A673 (cell line): ENCODE measurements around the gene POU2AF1. TPM values are rescaled to one million over a fixed set of nuclear protein-coding genes. Genes with fewer than 3 reads are reported as not detected.
"Not testable (repeated sequence)": the region's sequence is repeated elsewhere in the genome, so short reads cannot be mapped to it uniquely, and the experiment has no call there.

Experiments used
- BruUV-seq: library from RNA; stranded (reverse); fragments of 400-500 nt; replicated peaks from 2 replicates; lab custom pipeline; 2021; lab: Mats Ljungman, UMichigan
- CTCF ChIA-PET: fragments of 300-600 bp; sonication (Branson Sonifier 250); formaldehyde crosslinking; loops from one replicate; lab custom pipeline; 2022; ENCODE audit warnings: antibody characterized with exemption; lab: Charles Lee
- POLR2A ChIA-PET: fragments of 300-600 bp; sonication (Branson Sonifier 250); formaldehyde crosslinking; loops from one replicate; lab custom pipeline; 2022; ENCODE audit warnings: antibody characterized with exemption; ENCODE audit not compliant: low non-redundant PET; lab: Charles Lee
- DNase-seq: peaks from one replicate; pipeline ENCODE4 v3.0.0-alpha.2; 2015; ENCODE audit warnings: low spot score
- H3K27ac ChIP-seq: fragments of 200-600 bp; sonication (generic); 2 replicates; pipeline ENCODE4 v1.5.1; 2016; ENCODE audit warnings: mixed run types, low read depth, mild to moderate bottlenecking, mixed read lengths, antibody characterized with exemption, low read length; ENCODE audit not compliant: poor library complexity, severe bottlenecking
- H3K27me3 ChIP-seq: fragments of 200-600 bp; sonication (generic); replicated peaks from 2 replicates; pipeline ENCODE4 v1.6.1; 2017; ENCODE audit warnings: mixed run types, low read depth, mild to moderate bottlenecking, mixed read lengths, antibody characterized with exemption, low read length; ENCODE audit not compliant: insufficient read depth, poor library complexity
- H3K36me3 ChIP-seq: fragments of 200-600 bp; sonication (generic); 2 replicates; pipeline ENCODE4 v1.6.1; 2016; ENCODE audit warnings: mixed run types, mild to moderate bottlenecking, mixed read lengths, antibody characterized with exemption, low read length; ENCODE audit not compliant: insufficient read depth, poor library complexity, severe bottlenecking
- H3K4me1 ChIP-seq: fragments of 200-600 bp; sonication (generic); 2 replicates; pipeline ENCODE4 v1.6.1; 2017; ENCODE audit warnings: mixed run types, mild to moderate bottlenecking, mixed read lengths, antibody characterized with exemption, low read length; ENCODE audit not compliant: insufficient read depth, poor library complexity, severe bottlenecking
- H3K4me3 ChIP-seq: fragments of 200-600 bp; sonication (generic); 2 replicates; pipeline ENCODE4 v1.5.1; 2016; ENCODE audit warnings: low read depth, mixed run types, mild to moderate bottlenecking, mixed read lengths, low read length; ENCODE audit not compliant: poor library complexity, severe bottlenecking
- H3K9me3 ChIP-seq: fragments of 200-600 bp; sonication (generic); 2 replicates; pipeline ENCODE4 v1.6.1; 2016; ENCODE audit warnings: mixed run types, low read depth, mild to moderate bottlenecking, mixed read lengths, antibody characterized with exemption, low read length; ENCODE audit not compliant: poor library complexity, severe bottlenecking
- EZH2 ChIP-seq: fragments of 200-600 bp; sonication (generic); IDR thresholded peaks from 2 replicates; pipeline ENCODE4 v1.6.1; 2017; ENCODE audit warnings: borderline replicate concordance, low read depth, mild to moderate bottlenecking, mixed read lengths, antibody characterized with exemption, low read length; ENCODE audit not compliant: poor library complexity, severe bottlenecking
- intact Hi-C: fragments of 100-400 bp; cut with micrococcal nuclease; formaldehyde crosslinking; loops from one replicate; pipeline ENCODE4 v1.10.0; 2022; ENCODE audit not compliant: unreplicated experiment
- total RNA-seq: library from RNA; stranded (reverse); gene quantifications from 2 replicates; pipeline ENCODE4 v1.2.3, GENCODE V29; 2021
- TF ChIP-seq, protein P1 (sequence below): fragments of 300-800, 200-600 bp; sonication (generic); conservative IDR thresholded peaks from 2 replicates; pipeline ENCODE4 v1.5.1; 2017; ENCODE audit warnings: low read depth, mild to moderate bottlenecking, antibody characterized with exemption, low read length, moderate library complexity, mixed read lengths

The POU2AF1 gene
- total RNA-seq, 1 experiment from 2014 or later, result not detected

DNA sequence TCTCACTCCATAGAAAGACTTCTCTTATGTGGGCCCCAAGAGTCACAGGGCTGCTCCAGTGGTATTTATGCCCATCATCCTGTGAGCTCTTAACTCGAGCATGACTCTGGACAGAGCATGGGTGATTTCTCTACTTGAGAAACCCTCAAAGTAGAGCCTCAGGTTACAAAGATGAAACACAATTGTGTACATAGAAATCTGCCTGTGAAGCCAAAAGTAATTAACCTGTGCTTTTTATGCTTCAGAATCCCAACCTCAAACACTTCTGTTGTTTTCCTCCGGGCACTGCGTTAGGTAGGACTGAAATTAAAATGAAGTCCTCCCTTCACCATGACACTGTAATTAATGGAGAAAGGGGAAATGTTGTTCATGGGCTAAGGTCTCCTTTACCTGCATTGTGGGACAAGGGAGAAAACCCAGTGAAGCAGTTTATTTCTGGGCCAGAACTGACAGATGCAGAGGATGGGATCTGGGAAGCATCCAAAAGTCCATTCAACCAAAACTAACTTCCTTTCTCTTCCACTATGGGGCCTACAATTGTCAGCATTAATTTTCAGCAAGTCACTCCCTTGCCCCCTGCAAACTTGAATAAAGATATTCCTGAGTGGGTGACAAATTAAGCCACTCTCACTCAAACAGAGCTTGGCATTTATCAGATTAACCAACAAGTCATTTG, 24.1 kb upstream of the POU2AF1 start:
- TF ChIP-seq, protein P1, sequence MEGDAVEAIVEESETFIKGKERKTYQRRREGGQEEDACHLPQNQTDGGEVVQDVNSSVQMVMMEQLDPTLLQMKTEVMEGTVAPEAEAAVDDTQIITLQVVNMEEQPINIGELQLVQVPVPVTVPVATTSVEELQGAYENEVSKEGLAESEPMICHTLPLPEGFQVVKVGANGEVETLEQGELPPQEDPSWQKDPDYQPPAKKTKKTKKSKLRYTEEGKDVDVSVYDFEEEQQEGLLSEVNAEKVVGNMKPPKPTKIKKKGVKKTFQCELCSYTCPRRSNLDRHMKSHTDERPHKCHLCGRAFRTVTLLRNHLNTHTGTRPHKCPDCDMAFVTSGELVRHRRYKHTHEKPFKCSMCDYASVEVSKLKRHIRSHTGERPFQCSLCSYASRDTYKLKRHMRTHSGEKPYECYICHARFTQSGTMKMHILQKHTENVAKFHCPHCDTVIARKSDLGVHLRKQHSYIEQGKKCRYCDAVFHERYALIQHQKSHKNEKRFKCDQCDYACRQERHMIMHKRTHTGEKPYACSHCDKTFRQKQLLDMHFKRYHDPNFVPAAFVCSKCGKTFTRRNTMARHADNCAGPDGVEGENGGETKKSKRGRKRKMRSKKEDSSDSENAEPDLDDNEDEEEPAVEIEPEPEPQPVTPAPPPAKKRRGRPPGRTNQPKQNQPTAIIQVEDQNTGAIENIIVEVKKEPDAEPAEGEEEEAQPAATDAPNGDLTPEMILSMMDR, result no peak
- TF ChIP-seq EZH2, result no peak
- CTCF ChIA-PET, result no interaction called here
- no peaks in the 10 kb centered on the region for H3K4me1 ChIP-seq
- intact Hi-C loops, result no loop called here
- DNase-seq, result no peak
- no peaks in the 10 kb centered on the region for H3K9me3 ChIP-seq
- H3K27ac ChIP-seq, result no peak overlapping the region
- POLR2A ChIA-PET, result no interaction called here
- no peaks in the 10 kb centered on the region for H3K36me3 ChIP-seq
- H3K4me3 ChIP-seq, result no peak overlapping the region
- H3K27me3 ChIP-seq, result no peaks in the 10 kb centered on the region
- BruUV-seq, result no TSS peak

DNA sequence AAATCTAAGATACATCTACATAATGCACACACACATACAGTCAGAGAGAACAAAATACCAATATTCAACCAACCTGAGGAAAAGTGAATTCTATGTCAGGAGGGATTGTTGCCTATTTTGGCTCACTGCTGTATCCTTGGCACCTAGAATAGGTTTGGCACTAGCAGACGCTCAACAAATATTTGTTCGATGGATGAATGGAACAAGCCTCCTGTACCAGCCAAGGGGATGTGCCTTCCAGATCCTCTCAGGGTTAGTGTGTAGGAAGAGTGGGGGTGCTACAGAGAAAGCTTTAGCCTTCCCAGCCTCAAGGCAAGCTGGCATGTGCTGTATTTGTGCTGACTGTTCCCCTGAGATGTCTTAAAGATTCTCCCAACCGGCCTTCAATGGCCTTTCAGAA, 23.3 kb upstream of the POU2AF1 start:
- H3K4me1 ChIP-seq, result no peaks in the 10 kb centered on the region
- H3K27me3 ChIP-seq, result no peaks in the 10 kb centered on the region
- H3K27ac ChIP-seq, result no peak overlapping the region
- H3K9me3 ChIP-seq, result no peaks in the 10 kb centered on the region
- TF ChIP-seq EZH2, result no peak
- TF ChIP-seq, protein P1, result no peak
- POLR2A ChIA-PET, result no interaction called here
- intact Hi-C loops, result no loop called here
- no peak for DNase-seq
- no TSS peak for BruUV-seq
- no peak overlapping the region for H3K4me3 ChIP-seq
- H3K36me3 ChIP-seq, result no peaks in the 10 kb centered on the region
- CTCF ChIA-PET, result no interaction called here

DNA sequence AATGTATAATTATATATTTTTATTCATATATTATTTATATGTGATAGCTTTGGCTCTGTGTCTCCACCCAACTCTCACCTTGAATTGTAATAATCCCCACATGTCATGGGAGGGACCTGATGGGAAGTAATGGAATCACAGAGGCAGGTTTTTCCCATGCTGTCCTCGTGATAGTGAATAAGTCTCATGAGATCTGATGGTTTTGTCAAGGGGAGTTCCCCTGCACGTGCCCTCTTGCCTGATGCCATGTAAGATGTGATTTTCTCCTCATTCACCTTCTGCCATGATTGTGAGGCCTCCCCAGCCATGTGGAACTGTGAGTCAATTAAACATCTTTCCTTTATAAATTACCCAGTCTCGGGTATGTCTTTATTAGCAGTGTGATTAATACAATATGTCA, 22.9 kb upstream of the POU2AF1 start:
- H3K27ac ChIP-seq, H3K9me3 ChIP-seq, intact Hi-C loops, BruUV-seq, POLR2A ChIA-PET, H3K4me1 ChIP-seq, DNase-seq, CTCF ChIA-PET, H3K36me3 ChIP-seq, H3K4me3 ChIP-seq, H3K27me3 ChIP-seq: not testable (repeated sequence)

DNA sequence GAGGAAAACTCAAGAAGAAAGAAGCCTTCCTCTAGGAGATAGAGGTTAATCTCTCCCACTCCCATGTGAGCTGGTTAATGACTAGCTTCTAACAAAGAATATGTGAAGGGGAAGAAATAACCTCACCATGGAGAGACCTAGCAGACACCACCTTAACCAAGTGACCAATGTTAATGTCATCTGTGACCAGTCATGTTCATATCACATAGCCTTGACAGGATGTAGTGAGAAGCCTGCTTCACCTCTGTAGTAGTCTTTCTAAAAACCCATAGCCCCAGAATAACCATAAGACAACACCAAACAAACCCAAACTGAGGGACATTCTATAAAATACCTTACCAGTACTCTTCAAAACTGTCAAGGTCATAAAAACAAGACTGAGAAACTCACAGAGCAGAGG, 21.5 kb upstream of the POU2AF1 start:
- intact Hi-C loops, result no loop called here
- CTCF ChIA-PET, result no interaction called here
- no peaks in the 10 kb centered on the region for H3K36me3 ChIP-seq
- no TSS peak for BruUV-seq
- no peaks in the 10 kb centered on the region for H3K4me1 ChIP-seq
- no peaks in the 10 kb centered on the region for H3K27me3 ChIP-seq
- TF ChIP-seq EZH2, result no peak
- TF ChIP-seq, protein P1, result no peak
- POLR2A ChIA-PET, result no interaction called here
- DNase-seq, result no peak
- H3K27ac ChIP-seq, result no peak overlapping the region
- no peaks in the 10 kb centered on the region for H3K9me3 ChIP-seq
- H3K4me3 ChIP-seq, result no peak overlapping the region
